GM10248 (cell line): ENCODE data around the gene PDK3.

Experiments
- CTCF ChIA-PET: fragments of 300-600 bp; sonication (Branson Sonifier 250); formaldehyde crosslinking; extraction: SDS; loops from one replicate; lab custom pipeline; 2021; ENCODE audit warnings: antibody characterized with exemption; lab: Yijun Ruan, JAX
- POLR2A ChIA-PET: fragments of 350-650 bp; sonication (Branson Sonifier 250); formaldehyde crosslinking; extraction: SDS; loops from one replicate; lab custom pipeline; 2020; ENCODE audit warnings: antibody characterized with exemption; lab: Yijun Ruan, JAX
- DNase-seq: peaks from one replicate; pipeline ENCODE4 v3.0.0; 2012; ENCODE audit errors: extremely low spot score
- TF ChIP-seq, protein P1 (sequence below): IDR thresholded peaks from 2 replicates; pipeline ENCODE4 v1.5.1; 2012; ENCODE audit warnings: mild to moderate bottlenecking, low read depth; ENCODE audit errors: extremely low read depth, missing control alignments, control extremely low read depth

Gene PDK3

DNA sequence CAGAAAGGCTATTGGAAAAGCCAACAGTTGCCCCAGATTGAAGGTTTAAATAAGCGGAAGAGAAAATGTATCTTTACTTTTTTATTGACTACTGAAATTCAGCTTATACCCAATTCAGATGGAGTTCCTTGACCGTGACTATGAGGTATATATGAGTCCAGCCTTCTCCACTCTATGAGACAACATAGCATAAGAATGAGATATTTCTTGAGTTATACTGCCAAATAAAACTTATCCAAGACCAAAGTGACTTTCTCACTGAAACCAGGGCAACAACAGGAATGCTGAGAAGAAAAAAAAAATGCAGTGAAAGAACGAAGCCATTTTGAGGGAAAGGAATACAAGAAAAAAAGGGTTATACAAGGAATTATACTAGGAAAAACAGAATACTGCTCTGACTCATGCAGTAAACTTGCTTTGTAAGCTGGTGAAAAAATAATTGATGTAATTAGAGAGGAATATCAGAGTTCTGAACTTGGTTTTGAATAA is 16.3 kb upstream of the PDK3 start:
- TF ChIP-seq, protein P1, sequence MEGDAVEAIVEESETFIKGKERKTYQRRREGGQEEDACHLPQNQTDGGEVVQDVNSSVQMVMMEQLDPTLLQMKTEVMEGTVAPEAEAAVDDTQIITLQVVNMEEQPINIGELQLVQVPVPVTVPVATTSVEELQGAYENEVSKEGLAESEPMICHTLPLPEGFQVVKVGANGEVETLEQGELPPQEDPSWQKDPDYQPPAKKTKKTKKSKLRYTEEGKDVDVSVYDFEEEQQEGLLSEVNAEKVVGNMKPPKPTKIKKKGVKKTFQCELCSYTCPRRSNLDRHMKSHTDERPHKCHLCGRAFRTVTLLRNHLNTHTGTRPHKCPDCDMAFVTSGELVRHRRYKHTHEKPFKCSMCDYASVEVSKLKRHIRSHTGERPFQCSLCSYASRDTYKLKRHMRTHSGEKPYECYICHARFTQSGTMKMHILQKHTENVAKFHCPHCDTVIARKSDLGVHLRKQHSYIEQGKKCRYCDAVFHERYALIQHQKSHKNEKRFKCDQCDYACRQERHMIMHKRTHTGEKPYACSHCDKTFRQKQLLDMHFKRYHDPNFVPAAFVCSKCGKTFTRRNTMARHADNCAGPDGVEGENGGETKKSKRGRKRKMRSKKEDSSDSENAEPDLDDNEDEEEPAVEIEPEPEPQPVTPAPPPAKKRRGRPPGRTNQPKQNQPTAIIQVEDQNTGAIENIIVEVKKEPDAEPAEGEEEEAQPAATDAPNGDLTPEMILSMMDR, result no peak
- ChIA-PET POLR2A (no interaction called here), CTCF (interaction anchor here (0.7 to 2.3 kb wide), 3 partner anchors 11 to 53 kb away, joined by 3 to 6 read pairs (median 3); no protein-coding TSS in a partner anchor)
- DNase-seq, result no peak

DNA sequence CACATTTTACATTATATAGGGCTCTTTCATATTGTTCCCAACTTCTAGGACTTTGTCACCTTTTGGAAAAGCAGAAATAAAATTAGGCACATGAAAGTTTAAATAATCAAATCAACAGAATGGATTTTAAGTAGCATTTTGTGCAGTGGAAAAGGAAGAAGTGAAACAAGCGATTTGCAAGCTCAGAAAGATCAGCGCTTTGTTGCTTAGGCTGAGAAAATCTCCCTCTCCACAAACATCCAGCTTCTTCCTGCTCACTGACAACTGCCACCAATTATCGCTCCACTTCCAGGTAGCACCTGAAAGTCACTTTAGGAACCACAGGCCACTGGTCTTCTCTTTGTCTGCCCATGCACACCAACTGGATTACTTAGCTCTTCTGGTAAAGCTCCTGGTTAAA is 2.0 kb upstream of the PDK3 start:
- CTCF ChIA-PET, result no interaction called here
- TF ChIP-seq, protein P1, result no peak
- POLR2A ChIA-PET, result no interaction called here
- no peak for DNase-seq

DNA sequence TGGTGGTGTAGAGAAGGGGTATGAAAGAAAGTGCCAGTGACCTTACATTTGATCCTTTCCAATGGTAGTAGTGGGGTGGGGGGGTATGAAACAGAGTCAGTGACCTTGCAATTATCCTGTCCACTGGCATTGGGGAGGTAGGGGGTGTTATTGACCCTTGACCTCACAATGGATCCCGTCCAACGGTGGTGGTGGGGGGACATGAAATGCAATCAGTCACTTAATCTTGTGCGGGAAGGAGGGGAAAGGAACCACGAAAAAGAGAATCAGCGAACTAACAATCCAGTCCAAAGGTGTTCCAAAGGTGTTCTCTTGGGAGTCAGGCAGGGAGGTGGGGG is 619 bp upstream of the PDK3 start:
- POLR2A ChIA-PET, result no interaction called here
- CTCF ChIA-PET, result interaction anchor here (0.9 kb wide), 1 partner anchor 21 kb away, joined by 3 read pairs; no protein-coding TSS in a partner anchor
- TF ChIP-seq, protein P1, result no peak
- DNase-seq, result no peak

DNA sequence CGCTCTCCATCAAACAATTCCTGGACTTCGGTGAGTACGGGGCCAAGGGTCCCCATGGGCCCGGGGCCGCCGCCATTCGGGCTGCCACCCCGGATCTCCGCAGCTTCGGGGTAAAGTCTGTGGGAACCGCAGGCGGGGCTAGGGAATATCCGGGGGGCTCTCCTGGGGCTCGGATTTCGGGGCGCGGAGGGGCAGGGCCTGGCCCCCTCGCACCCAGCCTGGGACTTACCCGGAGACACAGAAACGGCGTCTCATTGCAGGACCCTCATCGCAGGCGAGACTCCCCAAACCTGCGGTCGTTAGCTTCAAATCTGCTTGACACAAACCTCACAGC is 413 bp downstream of the PDK3 start:
- POLR2A ChIA-PET, result no interaction called here
- CTCF ChIA-PET, result interaction anchor here (1.0 to 3.4 kb wide), 3 partner anchors 10 to 69 kb away, joined by 3 to 12 read pairs (median 6); no protein-coding TSS in a partner anchor
- TF ChIP-seq, protein P1, result no peak
- DNase-seq, result no peak

DNA sequence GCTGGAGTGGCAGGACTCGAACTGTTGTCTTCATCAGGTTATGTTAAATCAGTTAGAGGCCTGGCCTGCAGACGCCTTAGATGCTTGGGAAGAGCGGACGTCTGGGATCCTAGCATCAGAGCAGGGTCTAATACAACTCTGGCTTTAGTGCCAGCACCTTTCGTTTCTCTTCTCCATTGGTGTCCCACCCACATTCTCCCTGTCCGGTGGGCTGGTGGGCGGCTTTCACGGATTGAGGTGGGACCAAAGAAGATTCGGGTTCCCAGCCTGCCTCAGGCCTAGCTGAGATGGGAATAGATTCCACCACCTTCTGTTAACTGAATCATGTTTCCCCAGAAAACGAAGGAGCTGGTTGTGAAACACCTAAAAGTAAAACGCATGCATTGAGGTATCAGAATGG is 939 bp downstream of the PDK3 start:
- POLR2A ChIA-PET, result no interaction called here
- CTCF ChIA-PET, result interaction anchor here (1.8 to 3.4 kb wide), 2 partner anchors 33 to 70 kb away, joined by 6 to 12 read pairs; no protein-coding TSS in a partner anchor
- DNase-seq, result no peak
- TF ChIP-seq, protein P1, result no peak

DNA sequence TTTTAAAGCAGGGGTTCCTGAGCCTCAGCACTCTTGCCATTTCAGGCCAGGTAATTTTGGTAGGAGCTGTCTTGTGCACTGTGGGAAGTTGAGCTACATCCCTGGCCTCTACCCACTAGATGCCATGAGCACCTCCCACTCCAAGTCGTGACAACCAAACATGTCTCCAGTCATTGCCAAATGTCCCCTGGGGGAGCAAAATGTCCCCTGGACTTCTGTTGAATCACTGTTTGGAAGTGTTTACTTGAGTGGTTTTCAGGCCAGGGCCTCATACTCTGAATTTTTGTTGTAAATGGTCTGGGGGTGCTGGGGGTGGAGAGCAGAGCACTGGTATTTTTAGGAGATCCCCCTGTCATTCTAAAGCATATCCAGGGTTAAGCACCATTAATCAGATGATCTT is 3.2 kb downstream of the PDK3 start:
- ChIA-PET POLR2A (no interaction called here), CTCF (interaction anchor here (1.0 to 3.4 kb wide), 2 partner anchors 31 to 72 kb away, joined by 3 to 12 read pairs; no protein-coding TSS in a partner anchor)
- no peak for DNase-seq
- TF ChIP-seq, protein P1, result no peak
